Endothelial cell of umbilical vein (primary cell): ENCODE results near the gene CPT1A. TPM values are rescaled to one million over a fixed set of nuclear protein-coding genes. Genes with fewer than 3 reads are reported as not detected.
A peak's percentile ranks its signal among the peaks of the same experiment; 100 is the strongest.

Experiments
- BruUV-seq: library from RNA; stranded (reverse); fragments of 400-500 nt; replicated peaks from 2 replicates; lab custom pipeline; 2021; lab: Mats Ljungman, UMichigan
- CTCF ChIA-PET: fragments of 300-600, 350-600 bp; sonication (Branson Sonifier 250); formaldehyde crosslinking; loops from one replicate; lab custom pipeline; 2021; ENCODE audit warnings: antibody characterized with exemption, inconsistent platforms; lab: Charles Lee
- POLR2A ChIA-PET: fragments of 300-600, 350-600 bp; sonication (Branson Sonifier 250); formaldehyde crosslinking; loops from one replicate; lab custom pipeline; 2021; ENCODE audit warnings: antibody characterized with exemption, inconsistent platforms; lab: Charles Lee
- DNase-seq: peaks from one replicate; pipeline ENCODE4 v3.0.0-alpha.2; 2011; ENCODE audit warnings: low read depth, low spot score
- FAIRE-seq: peaks from 2 replicates; lab custom pipeline; 2011; peaks lifted over from hg19 to GRCh38; lab: Jason Lieb, UNC
- H2AFZ ChIP-seq: 2 replicates; pipeline ENCODE4 v1.6.0; 2012; ENCODE audit warnings: low read depth, low read length, control low read depth, inconsistent platforms
- H3K27ac ChIP-seq: 2 replicates; pipeline ENCODE4 v1.5.1; 2011; ENCODE audit warnings: low read depth, mild to moderate bottlenecking, control low read depth, low read length, moderate library complexity; ENCODE audit not compliant: insufficient read depth
- H3K27me3 ChIP-seq, 2 experiments: 2 replicates each; pipeline versions ENCODE4 v1.6.0 to v1.6.1; 2011; ENCODE audit warnings: low read length in 2 of 2, mixed read lengths in 1 of 2; ENCODE audit not compliant: control insufficient read depth in 2 of 2, insufficient read depth in 2 of 2
- H3K36me3 ChIP-seq, 2 experiments: 2 replicates in 1 of 2; 3 replicates in 1 of 2; pipeline ENCODE4 v1.5.1; 2011; ENCODE audit warnings: low read length in 2 of 2, mild to moderate bottlenecking in 1 of 2, moderate library complexity in 1 of 2; ENCODE audit not compliant: control insufficient read depth in 2 of 2, insufficient read depth in 2 of 2; ENCODE audit errors: extremely low read depth in 1 of 2
- H3K4me1 ChIP-seq: 3 replicates; pipeline ENCODE4 v1.5.1; 2011; ENCODE audit warnings: mild to moderate bottlenecking, low read length; ENCODE audit not compliant: control insufficient read depth, insufficient read depth; ENCODE audit errors: extremely low read depth
- H3K4me2 ChIP-seq: 2 replicates; pipeline ENCODE4 v1.6.1; 2011; ENCODE audit warnings: low read length, control low read depth, mixed read lengths; ENCODE audit not compliant: insufficient read depth
- H3K4me3 ChIP-seq, 3 experiments: fragments of 200-600 bp in 1 of 3; sonication (generic), shearing (Covaris generic) in 1 of 3; replicated peaks in 1 of 3; 2 replicates each; pipeline ENCODE4 v1.5.1; 2011 to 2016; ENCODE audit warnings: control low read depth in 3 of 3, low read length in 3 of 3, mild to moderate bottlenecking in 2 of 3, inconsistent platforms in 1 of 3, low read depth in 1 of 3, moderate library complexity in 1 of 3; ENCODE audit not compliant: insufficient read depth in 1 of 3
- H3K79me2 ChIP-seq: 2 replicates; pipeline ENCODE4 v1.6.0; 2012; ENCODE audit warnings: low read length, inconsistent platforms; ENCODE audit not compliant: control insufficient read depth, insufficient read depth
- H3K9ac ChIP-seq: replicated peaks from 2 replicates; pipeline ENCODE3; 2011; ENCODE audit warnings: low read length, control low read depth; ENCODE audit not compliant: insufficient read depth; ENCODE audit errors: extremely low read depth
- H3K9me1 ChIP-seq: replicated peaks from 3 replicates; pipeline ENCODE4 v1.6.0; 2011; ENCODE audit warnings: mild to moderate bottlenecking, low read length; ENCODE audit not compliant: control insufficient read depth, insufficient read depth; ENCODE audit errors: extremely low read depth
- H3K9me3 ChIP-seq: replicated peaks from 2 replicates; pipeline ENCODE4 v1.5.1; 2012; ENCODE audit warnings: low read length, inconsistent platforms; ENCODE audit not compliant: control insufficient read depth, insufficient read depth
- H4K20me1 ChIP-seq: replicated peaks from 2 replicates; pipeline ENCODE3; 2011; ENCODE audit warnings: mild to moderate bottlenecking, low read length; ENCODE audit not compliant: control insufficient read depth, insufficient read depth; ENCODE audit errors: extremely low read depth
- CTCF ChIP-seq, 2 donors: IDR thresholded peaks; 1 replicate in 1 of 2; 2 replicates in 1 of 2; pipeline ENCODE4 v1.5.1; 2011; ENCODE audit warnings: low read length in 2 of 2, mild to moderate bottlenecking in 2 of 2, moderate library complexity in 2 of 2, control low read depth in 1 of 2, inconsistent platforms in 1 of 2, low read depth in 1 of 2; ENCODE audit not compliant: insufficient read depth in 1 of 2; ENCODE audit errors: extremely low read depth in 1 of 2
- EZH2 ChIP-seq: IDR thresholded peaks from 2 replicates; pipeline ENCODE4 v1.6.1; 2012; ENCODE audit warnings: borderline replicate concordance, low read depth, mild to moderate bottlenecking, moderate library complexity, low read length, inconsistent platforms; ENCODE audit not compliant: severe bottlenecking
- FOS ChIP-seq: IDR thresholded peaks from 2 replicates; pipeline ENCODE4 v1.6.1; 2011; ENCODE audit warnings: mild to moderate bottlenecking, low read length, moderate library complexity, borderline replicate concordance; ENCODE audit not compliant: insufficient read depth
- GATA2 ChIP-seq: IDR thresholded peaks from 2 replicates; pipeline ENCODE4 v1.7.0; 2011; ENCODE audit warnings: low read depth, mild to moderate bottlenecking, moderate library complexity, mixed read lengths, low read length; ENCODE audit not compliant: insufficient read length, insufficient read depth
- JUN ChIP-seq: IDR thresholded peaks from 2 replicates; pipeline ENCODE4 v1.6.1; 2011; ENCODE audit warnings: borderline replicate concordance, low read depth; ENCODE audit not compliant: insufficient read length, insufficient read depth
- MYC ChIP-seq: IDR thresholded peaks from one replicate; pipeline ENCODE4 v1.6.1; 2011; ENCODE audit warnings: mild to moderate bottlenecking, low read depth, low read length
- POLR2A ChIP-seq: IDR thresholded peaks from 2 replicates; pipeline ENCODE4 v1.6.1; 2012; ENCODE audit warnings: low read depth, mild to moderate bottlenecking, control low read depth, low read length
- POLR2AphosphoS5 ChIP-seq: IDR thresholded peaks from 2 replicates; pipeline ENCODE4 v1.6.1; 2012; ENCODE audit warnings: low read depth, mild to moderate bottlenecking, control low read depth, low read length, moderate library complexity; ENCODE audit not compliant: insufficient read depth
- dilution Hi-C: fragments of 300-500 bp; cut with MboI; formaldehyde crosslinking; loops from one replicate; pipeline ENCODE4 v1.15.0; 2019; ENCODE audit warnings: low sequenced_read_pairs; ENCODE audit not compliant: extremely low pct_ligation_motif_present
- intact Hi-C: fragments of 100-400 bp; cut with micrococcal nuclease; formaldehyde crosslinking; loops from one replicate; pipeline ENCODE4 v1.10.0; 2022
- polyA plus RNA-seq, 4 experiments: library from polyadenylated mRNA; depleted of rRNA in 3 of 4; stranded (reverse) in 3 of 4; unstranded in 1 of 4; fragments of >200 nt; gene quantifications; 2 replicates each; pipeline versions ENCODE4 v1.2.1 to v1.2.3, GENCODE V29; 2011 to 2012; ENCODE audit warnings: missing spikeins in 1 of 4
- total RNA-seq: library from RNA; stranded (reverse); gene quantifications from 2 replicates; pipeline ENCODE4 v1.2.3, GENCODE V29; 2021
- TF ChIP-seq, protein P1 (sequence below): IDR thresholded peaks from 2 replicates; pipeline ENCODE4 v1.6.1; 2011; ENCODE audit not compliant: insufficient read depth, insufficient read length

The CPT1A gene
- total and polyA plus RNA-seq, 2 donors (not counting 3 experiments of a cell fraction or from before 2014, with no cell fraction given), result 26.3 to 62.1 TPM

DNA sequence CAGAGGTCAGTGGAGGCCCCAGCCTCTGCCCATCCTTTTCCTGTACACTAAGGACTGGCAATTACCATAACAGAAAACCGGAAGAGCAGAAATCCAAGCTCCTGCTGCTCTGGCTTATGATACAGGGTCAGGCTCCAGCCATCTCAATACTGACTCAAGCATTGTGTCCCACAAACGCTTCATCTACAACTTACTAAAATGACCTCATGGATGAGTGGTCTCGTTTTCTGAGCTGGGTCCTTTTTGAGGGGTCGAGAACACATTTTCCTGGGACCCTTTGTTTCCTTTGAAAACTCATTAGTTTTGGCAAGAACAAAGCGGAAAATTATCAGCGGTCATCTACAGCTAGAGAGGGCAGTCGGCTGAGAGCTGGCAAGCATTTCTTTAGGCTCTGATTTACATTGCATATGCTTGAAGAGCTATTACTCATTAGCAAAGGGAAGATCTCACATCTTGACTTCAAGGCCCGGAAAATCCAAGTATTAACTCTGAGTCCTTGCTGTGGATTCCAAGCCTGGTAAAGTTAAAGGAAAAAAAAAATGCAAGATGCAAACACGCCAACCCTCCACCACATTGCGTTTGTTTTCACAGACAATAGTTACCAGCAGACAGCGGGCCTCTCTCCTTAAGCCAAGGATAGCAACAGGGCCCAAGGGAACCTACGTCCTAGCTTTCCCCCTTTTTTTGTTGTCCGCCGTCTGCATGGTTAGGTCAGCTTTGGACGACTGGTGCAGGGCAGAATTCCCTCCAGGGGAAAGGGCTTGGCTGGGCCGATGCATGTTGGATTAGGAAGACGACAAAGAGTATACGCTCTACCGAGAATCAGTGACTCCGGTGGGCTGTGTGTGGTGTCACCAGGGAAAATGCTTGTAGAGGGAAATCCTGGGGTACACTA is 92.2 kb downstream of the CPT1A start:
- ChIA-PET CTCF (interaction anchor here (0.6 to 2.0 kb wide), 18 partner anchors 8 to 141 kb away, joined by 3 to 7 read pairs (median 4); no protein-coding TSS in a partner anchor), POLR2A (interaction anchor here (0.6 kb wide), 3 partner anchors 29 to 289 kb away, joined by 3 to 4 read pairs (median 3); partner anchors contain the start of gene PPP6R3)
- no peaks in the 10 kb centered on the region for H3K36me3 ChIP-seq
- peak overlapping the region; percentile 79 for H3K27ac ChIP-seq
- BruUV-seq, result TSS peak; percentile 22
- H3K9me3 ChIP-seq, result no peaks in the 10 kb centered on the region
- DNase-seq, result peak; percentile 82
- H3K9me1 ChIP-seq, result no peaks in the 10 kb centered on the region
- intact Hi-C loops, result loop anchor here (2.0 kb wide), 1 partner anchor 89 kb away; no protein-coding TSS in a partner anchor
- H3K9ac ChIP-seq, result peak overlapping the region; percentile 10
- peak overlapping the region; percentile 64 for H3K4me2 ChIP-seq
- no peaks in the 10 kb centered on the region for H4K20me1 ChIP-seq
- no peak overlapping the region for H3K4me3 ChIP-seq
- TF ChIP-seq FOS, result peak; percentile 41
- TF ChIP-seq, protein P1, sequence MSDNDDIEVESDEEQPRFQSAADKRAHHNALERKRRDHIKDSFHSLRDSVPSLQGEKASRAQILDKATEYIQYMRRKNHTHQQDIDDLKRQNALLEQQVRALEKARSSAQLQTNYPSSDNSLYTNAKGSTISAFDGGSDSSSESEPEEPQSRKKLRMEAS, result no peak
- peak; percentile 72 for TF ChIP-seq GATA2
- peak; percentile 53 for TF ChIP-seq POLR2AphosphoS5
- FAIRE-seq, result peak; percentile 94
- H2AFZ ChIP-seq, result peak overlapping the region; percentile 22
- peaks cover 21% of the 10 kb centered on the region for H3K4me1 ChIP-seq
- H3K79me2 ChIP-seq, result no peaks in the 10 kb centered on the region
- dilution Hi-C loops, result no loop called here
- H3K27me3 ChIP-seq, result no peaks in the 10 kb centered on the region

DNA sequence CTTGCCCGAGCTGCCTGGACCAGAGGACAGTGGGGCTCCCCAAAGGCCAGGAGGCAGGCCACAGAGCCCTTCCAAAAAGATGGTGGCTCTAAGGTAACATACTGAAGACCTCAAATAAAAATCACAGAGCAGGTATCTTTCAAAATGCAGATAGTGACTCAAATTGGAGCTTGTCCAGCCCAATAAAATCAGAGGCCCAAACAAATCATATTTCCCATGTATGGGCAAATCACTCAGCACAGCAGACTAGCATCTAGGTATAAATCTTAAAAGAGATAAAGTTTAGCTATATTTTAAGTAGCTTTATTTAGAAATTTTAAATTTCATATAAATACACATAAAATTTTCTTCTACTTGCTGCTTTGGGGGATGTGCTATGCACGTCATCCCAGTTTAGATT is 93.7 kb downstream of the CPT1A start:
- ChIA-PET CTCF (interaction anchor here (0.8 kb wide), 1 partner anchor 50 kb away, joined by 3 read pairs; no protein-coding TSS in a partner anchor), POLR2A (interaction anchor here (0.6 kb wide), 1 partner anchor 71 kb away, joined by 6 read pairs; no protein-coding TSS in a partner anchor)
- DNase-seq, result no peak
- Histone ChIP-seq H3K4me3 (no peak overlapping the region), H4K20me1 (no peaks in the 10 kb centered on the region), H3K27me3 (no peaks in the 10 kb centered on the region), H3K4me1 (peaks cover 21% of the 10 kb centered on the region), H3K4me2 (no peak overlapping the region), H3K36me3 (no peaks in the 10 kb centered on the region), H3K9ac (no peak overlapping the region), H3K79me2 (no peaks in the 10 kb centered on the region), H3K9me1 (no peaks in the 10 kb centered on the region), H2AFZ (no peak overlapping the region), H3K9me3 (no peaks in the 10 kb centered on the region), H3K27ac (no peak overlapping the region)
- FAIRE-seq, result no peak
- TF ChIP-seq POLR2A (no peak), GATA2 (no peak), CTCF (IDR thresholded peaks at IDR 0.05; ENCODE audit: extremely low read depth in 1 of 2, insufficient read depth in 1 of 2, low read depth in 1 of 2, low read length in 2 of 2) (no peak), POLR2AphosphoS5 (no peak), FOS (no peak), MYC (no peak), EZH2 (no peak), JUN (no peak)
- TF ChIP-seq, protein P1, result no peak
- intact Hi-C loops, result loop anchor here (2.0 kb wide), 1 partner anchor 91 kb away; no protein-coding TSS in a partner anchor
- no TSS peak for BruUV-seq
- dilution Hi-C loops, result no loop called here
